T follicular helper cell (primary cell): Measurements from ENCODE around the gene MCF2L2.
A peak's percentile ranks its signal among the peaks of the same experiment; 100 is the strongest.
"Not testable (repeated sequence)": the region's sequence is repeated elsewhere in the genome, so short reads cannot be mapped to it uniquely, and the experiment has no call there.

Experiments used
- DNase-seq: peaks from one replicate; pipeline ENCODE4 v3.0.0-alpha.2; 2020; ENCODE audit warnings: low read depth

MCF2L2 gene

GRCh38 chr3:183396662-183397391, 31.6 kb downstream of the MCF2L2 start:
- DNase-seq = no peak

- DNase-seq = no peak
Measured at GRCh38 chr3:183394150-183394549, 34.3 kb downstream of the MCF2L2 start.

DNA sequence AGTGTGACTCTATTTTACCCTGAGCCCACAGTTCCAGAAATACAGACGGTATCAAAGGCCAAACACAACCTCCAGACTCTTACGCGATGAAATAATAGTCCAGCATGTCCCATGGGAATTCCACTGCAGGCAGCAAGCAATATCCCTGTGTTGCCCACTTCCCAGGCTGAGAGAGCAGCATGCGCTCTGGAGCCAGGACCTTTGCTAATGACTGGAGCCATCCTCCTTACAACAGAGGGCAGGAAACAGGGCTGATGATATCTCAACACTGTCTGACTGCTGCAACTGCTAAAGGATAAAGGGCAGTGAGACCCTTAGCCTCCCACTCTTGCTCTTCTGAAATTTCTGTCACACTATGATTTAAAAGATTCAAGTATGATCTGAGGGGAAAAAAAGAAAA, 34.8 kb downstream of the MCF2L2 start:
- no peak for DNase-seq

GRCh38 chr3:183392186-183393034, 36.0 kb downstream of the MCF2L2 start:
- no peak for DNase-seq

- DNase-seq = no peak
Measured at GRCh38 chr3:183391460-183391859, 37.0 kb downstream of the MCF2L2 start.

GRCh38 chr3:183390844-183391243, 37.6 kb downstream of the MCF2L2 start:
- DNase-seq = no peak

GRCh38 chr3:183388213-183388895, 40.1 kb downstream of the MCF2L2 start:
- no peak for DNase-seq

DNA sequence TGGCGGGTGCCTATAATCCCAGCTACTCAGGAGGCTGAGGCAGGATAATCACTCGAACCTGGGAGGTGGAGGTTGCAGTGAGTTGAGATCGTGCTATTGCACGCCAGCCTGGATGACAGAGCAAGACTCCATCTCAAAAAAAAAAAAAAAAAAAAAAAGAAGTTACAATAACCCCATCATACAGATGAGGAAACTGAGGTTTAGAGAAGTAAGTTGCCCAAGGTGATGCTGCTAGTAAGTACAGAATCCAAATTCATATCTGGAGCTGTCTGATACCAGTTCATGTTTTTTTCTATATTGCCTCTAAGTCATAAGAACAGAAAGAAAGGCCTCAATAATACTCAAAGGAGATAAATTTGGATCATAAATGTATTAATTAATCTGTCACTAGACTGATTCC, 40.6 kb downstream of the MCF2L2 start:
- DNase-seq = no peak

DNA sequence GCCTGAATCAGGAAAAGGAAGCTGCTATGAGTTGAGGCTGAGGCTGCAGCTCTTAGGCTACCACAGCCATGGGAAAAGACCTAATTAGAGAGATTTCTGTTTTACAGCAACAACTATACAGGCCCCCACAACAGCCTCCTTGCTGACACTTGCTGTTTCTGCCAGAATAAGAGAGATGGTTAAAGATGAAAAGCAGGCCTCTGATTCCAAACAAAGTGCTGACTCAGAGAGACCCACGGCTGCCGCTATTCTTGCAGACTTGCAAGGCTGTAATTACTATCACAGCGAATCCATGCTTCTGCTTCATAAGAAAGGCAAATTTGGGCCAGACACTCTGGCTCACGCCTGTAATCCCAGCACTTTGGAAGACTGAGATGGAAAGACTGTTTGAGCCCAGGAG, 41.8 kb downstream of the MCF2L2 start:
- DNase-seq = no peak

- DNase-seq = peak; percentile 41
Measured at GRCh38 chr3:183385698-183386613, 42.5 kb downstream of the MCF2L2 start.

DNA sequence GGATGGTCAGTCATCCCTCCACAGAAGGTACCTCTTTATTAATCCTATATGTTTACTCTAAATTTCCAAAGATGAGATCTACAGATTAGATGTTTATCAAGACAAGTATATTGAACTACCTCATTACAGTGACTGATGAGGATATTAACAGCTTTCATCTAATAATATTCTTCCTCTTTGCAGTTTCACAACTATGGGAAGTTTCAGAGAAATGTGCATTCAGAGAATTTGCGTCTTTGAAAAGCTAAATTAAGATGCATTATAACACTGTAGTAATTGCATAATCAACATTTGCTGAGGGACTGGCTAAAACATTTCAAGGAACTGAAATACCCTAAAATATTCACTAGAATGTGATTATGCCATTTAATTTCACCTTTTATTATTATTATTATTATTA, 46.7 kb downstream of the MCF2L2 start:
- no peak for DNase-seq

DNA sequence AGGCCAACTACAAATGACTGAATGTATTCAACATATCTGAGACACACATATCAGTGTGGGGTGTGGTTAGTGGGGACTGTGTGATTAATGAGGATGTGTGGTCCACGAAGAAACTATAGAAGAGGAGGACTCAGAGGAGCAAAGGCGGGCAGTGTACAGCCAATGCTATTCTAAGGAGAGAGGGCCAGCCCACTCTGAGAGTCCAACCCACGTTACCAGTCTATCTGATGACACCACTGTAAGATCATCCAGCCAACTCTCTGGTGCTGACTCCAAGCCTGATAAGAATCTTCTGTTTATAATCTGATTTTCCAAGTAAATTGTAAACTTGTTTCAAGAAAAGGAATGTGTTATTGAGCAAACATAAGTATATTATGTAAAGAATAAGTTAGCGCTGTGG, 47.2 kb downstream of the MCF2L2 start:
- DNase-seq = no peak

DNA sequence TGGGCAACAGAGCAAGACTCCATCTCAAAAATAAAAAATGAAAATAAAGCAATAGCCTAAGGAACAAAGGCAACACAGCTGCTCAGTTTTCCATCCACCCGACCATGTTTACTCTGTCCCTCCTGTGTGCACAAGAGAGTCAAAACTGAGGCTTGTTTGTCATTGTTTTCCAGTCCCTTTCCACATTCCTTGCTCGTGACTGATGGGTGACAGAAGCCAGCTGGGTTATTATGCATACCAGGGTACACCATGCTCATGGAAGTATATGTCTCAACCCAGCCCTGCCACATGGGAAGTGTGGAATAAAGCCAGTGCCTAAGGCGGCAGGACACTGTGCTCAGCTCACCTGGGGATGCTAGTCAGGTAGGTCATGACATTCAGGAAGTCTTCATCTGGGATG, 49.5 kb downstream of the MCF2L2 start:
- DNase-seq = no peak

DNA sequence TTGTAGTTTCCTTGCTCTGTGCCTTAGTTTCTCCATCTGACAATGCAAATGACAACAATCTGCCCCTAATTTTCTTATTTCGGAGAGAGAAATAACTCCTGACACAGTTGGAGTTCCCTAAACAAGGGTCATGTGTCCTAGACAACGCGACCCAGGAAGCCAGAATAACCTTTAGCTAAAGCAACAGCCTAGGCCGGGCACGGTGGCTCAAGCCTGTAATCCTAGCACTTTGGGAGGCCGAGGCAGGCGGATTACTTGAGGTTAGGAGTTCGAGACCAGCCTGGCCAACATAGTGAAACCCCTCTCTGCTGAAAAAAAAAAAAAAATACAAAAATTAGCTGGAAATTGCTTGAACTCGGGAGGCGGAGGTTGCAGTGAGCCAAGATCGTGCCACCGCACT, 49.9 kb downstream of the MCF2L2 start:
- DNase-seq = no peak

- DNase-seq = no peak
Measured at GRCh38 chr3:183378008-183378407, 50.4 kb downstream of the MCF2L2 start.

DNA sequence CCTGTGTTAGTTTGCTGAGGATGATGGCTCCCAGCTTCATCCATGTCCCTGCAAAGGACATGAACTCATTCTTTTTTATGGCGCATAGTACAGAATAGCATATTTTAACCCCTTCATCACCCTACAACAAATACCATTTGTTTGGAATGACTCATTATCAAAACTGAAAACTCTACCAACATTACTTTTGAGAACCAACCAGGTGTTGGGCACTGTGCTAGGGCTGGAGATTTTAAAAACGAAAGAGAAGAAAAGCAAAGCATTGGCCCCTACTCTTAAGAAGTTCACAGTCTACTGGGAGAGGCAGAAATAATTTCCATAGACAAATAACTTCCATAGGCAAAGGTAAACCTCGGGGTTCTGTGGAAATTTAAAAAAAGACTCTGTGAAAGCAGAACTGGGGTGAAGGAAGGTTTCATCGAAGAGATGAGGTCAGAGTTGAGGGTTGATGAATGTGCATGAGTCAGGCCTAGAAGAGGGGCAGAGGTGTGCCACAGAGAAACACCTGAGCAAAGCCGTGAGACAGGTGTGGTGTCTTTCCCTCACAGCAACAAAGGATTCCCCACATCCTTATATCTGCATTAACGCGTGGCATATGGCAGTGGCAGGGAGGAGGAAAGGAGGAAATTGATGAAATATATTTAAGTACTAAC, 51.0 kb downstream of the MCF2L2 start:
- no peak for DNase-seq

DNA sequence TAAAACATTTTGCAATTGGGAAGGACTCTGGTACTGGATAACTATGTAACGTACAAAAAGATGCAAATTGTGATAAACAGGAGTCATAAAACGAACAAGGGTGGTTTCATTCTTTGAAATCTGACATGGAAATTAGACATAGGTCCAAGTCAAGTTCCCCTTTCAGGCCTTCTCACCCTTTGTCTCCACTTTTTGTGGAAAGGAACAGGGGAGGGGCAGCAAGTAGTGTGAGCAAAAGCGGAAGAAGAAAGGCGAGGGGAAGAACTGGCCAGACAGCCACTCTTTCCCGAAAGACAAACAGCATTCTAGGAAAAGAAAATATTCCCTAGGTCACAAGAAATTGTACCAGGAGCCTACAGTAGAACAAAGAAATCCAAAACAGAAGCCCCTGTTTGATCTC, 52.6 kb downstream of the MCF2L2 start:
- DNase-seq = no peak

GRCh38 chr3:183375337-183375736, 53.1 kb downstream of the MCF2L2 start:
- DNase-seq = no peak

DNA sequence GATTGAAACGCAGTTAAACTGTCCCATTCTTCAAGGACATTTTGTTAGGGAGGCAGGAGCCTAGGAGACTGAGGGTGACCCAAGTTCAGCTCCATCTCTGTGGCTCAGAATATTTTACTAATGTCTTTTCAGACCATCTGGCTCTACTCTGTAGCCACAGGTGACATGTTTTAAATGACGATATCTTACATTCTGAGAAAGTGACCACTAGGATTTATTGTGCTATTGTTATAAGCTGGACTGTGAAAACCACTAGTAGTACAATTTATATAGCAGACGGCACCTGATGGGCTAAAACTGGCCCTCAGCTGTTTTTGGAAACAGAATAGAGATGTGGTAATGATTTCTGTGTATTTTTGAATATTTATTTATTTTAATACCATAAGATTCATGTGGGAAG, 55.5 kb downstream of the MCF2L2 start:
- DNase-seq = no peak

- not testable (repeated sequence) for DNase-seq
Measured at GRCh38 chr3:183371600-183371968, 56.8 kb downstream of the MCF2L2 start.

GRCh38 chr3:183370391-183370790, 58.0 kb downstream of the MCF2L2 start:
- no peak for DNase-seq
